ENCODE results near the gene KRTAP9-2.
"Not testable (repeated sequence)": the region's sequence is repeated elsewhere in the genome, so short reads cannot be mapped to it uniquely, and the experiment has no call there.

The KRTAP9-2 gene

DNA sequence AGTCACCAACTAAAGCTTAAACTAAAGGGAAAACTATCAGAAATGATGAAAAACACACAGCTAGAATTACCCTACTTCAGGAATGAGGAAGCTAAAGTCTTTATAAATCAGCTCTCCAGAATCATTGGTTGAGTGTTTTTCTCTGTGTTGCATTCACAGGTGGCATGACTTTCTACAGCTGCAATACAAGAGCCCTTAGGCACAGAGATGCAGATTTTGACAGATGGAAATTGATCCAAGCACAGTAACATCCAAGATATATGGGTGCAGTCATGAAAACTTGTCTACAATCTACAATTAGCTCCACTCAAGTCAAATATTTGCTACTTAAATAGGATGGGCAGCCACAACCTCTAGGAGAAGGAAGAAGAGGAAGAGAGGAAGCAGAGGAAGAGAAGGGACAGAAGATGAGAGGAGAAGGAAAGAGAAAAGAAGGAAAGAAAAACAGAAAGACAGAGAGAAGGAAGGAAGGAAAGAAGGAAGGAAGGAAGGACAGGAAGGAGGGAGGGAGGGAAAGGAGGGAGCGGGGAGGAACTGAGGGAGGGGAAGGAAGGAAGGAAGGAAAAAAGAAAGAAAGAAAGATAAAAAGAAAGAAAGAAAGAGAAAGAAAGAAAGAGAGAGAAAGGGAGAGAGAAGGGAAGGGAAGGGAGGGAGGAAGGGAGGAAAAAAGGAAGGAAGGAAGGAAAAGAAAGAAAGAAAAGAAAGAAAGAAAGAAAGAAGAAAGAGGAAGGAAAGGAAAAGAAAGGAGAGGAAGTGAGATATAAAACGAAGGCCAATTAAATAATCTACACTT is 20.7 kb downstream of the KRTAP9-2 start:
- H3K27ac ChIP-seq; DNase-seq (ENCODE audit: low spot score); POLR2A ChIA-PET (ENCODE audit: low non-redundant PET): not testable (repeated sequence)
- CTCF ChIA-PET = interaction anchor here (0.6 kb wide), 1 partner anchor 39 kb away, joined by 5 read pairs; no protein-coding TSS in a partner anchor

DNA sequence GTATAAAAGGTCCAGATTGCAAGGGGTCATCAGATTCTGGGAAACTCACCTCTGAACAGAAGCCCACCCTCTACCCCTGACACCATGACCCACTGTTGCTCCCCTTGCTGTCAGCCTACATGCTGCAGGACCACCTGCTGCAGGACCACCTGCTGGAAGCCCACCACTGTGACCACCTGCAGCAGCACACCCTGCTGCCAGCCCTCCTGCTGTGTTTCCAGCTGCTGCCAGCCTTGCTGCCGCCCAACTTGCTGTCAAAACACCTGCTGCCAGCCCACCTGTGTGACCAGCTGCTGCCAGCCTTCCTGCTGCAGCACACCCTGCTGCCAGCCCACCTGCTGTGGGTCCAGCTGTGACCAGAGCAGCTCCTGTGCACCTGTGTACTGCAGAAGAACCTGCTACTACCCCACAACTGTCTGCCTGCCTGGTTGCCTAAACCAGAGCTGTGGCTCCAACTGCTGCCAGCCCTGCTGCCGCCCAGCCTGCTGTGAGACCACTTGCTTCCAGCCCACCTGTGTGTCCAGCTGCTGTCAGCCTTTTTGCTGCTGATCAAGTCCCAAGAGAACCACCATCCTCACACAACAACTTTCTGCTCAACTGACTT is 23.3 kb downstream of the KRTAP9-2 start, which contains the start of gene KRTAP9-4:
Gene KRTAP9-4, plus strand, starts transcription at position 51 of the 604 bp plus-strand sequence. Its CDS starts 34 bp downstream, at position 85.
- H3K27ac ChIP-seq; POLR2A ChIA-PET (ENCODE audit: low non-redundant PET); CTCF ChIA-PET; DNase-seq (ENCODE audit: low spot score): not testable (repeated sequence)

DNA sequence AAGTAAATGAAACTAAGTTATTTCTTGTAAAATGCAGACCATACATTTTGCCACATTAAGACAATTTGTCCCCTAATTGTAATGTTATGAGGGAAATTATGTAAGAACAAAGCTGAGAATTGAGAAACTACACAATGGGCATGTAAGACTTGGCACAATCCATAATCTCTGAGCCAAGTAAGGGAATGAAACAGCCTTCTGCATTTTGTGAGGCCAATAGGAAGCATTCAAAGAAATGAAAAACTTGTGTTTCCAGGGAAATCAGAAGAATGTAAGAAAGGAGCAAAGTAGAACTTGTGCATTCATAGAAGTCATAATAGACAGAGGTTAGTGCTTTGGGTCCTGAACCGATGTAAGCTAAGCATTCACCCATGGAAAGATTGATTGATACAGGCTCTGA is 24.8 kb downstream of the KRTAP9-2 start:
- no peak for TF ChIP-seq CTCF (conservative IDR thresholded peaks at IDR 0.05; ENCODE audit: low read depth)
- DNase-seq (ENCODE audit: low spot score) = no peak
- POLR2A ChIA-PET (ENCODE audit: low non-redundant PET) = no interaction called here
- CTCF ChIA-PET = no interaction called here
- H3K27ac ChIP-seq = no peak overlapping the region

DNA sequence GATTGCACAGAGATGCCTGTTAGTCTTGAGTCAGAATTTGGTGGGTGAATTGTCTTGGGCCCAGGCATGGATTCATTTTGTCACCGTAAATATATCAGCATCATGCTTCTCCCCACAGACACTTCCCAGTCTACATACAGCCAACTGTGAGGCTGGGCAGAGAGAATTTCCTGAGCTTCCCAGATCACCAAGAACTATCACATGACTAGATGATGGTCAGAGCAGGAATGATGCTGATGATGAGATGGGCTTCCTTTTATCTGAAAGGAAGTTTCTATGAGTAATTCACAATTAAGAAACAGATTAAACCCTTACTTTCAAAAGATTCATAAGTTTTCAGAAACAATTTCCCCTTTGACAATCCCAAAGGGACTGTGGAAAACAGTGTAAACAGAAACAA is 28.4 kb downstream of the KRTAP9-2 start:
- H3K27ac ChIP-seq = no peak overlapping the region
- POLR2A ChIA-PET (ENCODE audit: low non-redundant PET) = no interaction called here
- CTCF ChIA-PET = no interaction called here

DNA sequence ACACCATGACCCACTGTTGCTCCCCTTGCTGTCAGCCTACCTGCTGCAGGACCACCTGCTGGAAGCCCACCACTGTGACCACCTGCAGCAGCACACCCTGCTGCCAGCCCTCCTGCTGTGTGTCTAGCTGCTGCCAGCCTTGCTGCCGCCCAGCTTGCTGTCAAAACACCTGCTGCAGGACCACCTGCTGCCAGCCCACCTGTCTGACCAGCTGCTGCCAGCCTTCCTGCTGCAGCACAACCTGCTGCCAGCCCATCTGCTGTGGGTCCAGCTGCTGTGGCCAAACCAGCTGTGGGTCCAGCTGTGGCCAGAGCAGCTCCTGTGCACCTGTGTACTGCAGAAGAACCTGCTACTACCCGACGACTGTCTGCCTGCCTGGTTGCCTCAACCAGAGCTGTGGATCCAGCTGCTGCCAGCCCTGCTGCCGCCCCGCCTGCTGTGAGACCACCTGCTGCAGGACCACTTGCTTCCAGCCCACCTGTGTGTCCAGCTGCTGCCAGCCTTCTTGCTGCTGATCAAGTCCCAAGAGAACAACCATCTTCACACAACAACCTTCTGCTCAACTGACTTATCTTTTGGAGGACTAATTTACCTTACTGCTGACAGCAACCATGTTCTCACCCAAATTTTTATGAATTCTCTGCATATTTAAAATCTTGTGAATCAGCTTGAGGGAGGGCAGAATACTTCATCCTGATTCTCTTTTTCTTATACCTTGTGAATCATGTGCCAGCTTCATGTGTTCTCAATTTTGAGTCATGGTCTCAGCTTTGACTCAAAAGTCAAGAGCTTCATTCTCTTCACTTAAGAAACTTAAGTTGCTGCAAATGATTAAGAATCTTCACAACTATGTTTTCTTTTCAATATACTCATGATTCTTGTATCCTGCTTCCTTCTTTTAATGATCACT is 29.2 kb downstream of the KRTAP9-2 start, which contains the start of gene KRTAP9-9:
Gene KRTAP9-9, plus strand, starts transcription at position 4 of the 910 bp plus-strand sequence.
- DNase-seq (ENCODE audit: low spot score); H3K27ac ChIP-seq; POLR2A ChIA-PET (ENCODE audit: low non-redundant PET); CTCF ChIA-PET: not testable (repeated sequence)

More for the DNA sequence above, 28.4 kb downstream of the KRTAP9-2 start:
- no peak for TF ChIP-seq CTCF (conservative IDR thresholded peaks at IDR 0.05; ENCODE audit: low read depth)
- no peak for DNase-seq (ENCODE audit: low spot score)

DNA sequence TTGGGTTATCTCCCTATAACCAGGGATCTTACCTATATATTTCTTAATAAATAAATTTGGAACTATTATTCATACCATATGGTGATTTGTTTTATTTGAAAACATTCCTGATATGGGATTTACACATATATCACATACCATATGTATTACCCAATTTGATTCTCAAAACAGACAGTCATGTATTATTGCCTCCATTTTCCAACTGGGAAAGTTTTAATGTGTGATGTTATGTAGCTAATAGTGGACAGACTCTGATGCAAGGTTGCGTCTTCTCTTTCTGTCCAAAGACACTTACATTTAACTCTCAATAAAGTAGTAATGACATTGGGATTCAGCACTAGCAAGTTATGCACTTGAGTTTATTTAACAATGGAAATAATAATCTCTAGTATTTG is 29.8 kb downstream of the KRTAP9-2 start:
- POLR2A ChIA-PET (ENCODE audit: low non-redundant PET) = no interaction called here
- no peak for DNase-seq (ENCODE audit: low spot score)
- CTCF ChIA-PET = no interaction called here
- TF ChIP-seq CTCF (conservative IDR thresholded peaks at IDR 0.05; ENCODE audit: low read depth) = no peak
- H3K27ac ChIP-seq = no peak overlapping the region

GRCh38 chr17:41258406-41258805 is 32.0 kb downstream of the KRTAP9-2 start:
- ChIA-PET POLR2A (ENCODE audit: low non-redundant PET) (no interaction called here), CTCF (no interaction called here)
- TF ChIP-seq CTCF (conservative IDR thresholded peaks at IDR 0.05; ENCODE audit: low read depth) = no peak
- no peak overlapping the region for H3K27ac ChIP-seq
- DNase-seq (ENCODE audit: low spot score) = no peak
